Measurements from ENCODE around the gene CACFD1.
A peak's percentile ranks its signal among the peaks of the same experiment; 100 is the strongest.

Gene CACFD1

GRCh38 chr9:133463864-133464615 is 4.3 kb downstream of the CACFD1 start:
- DNase-seq = no peak

DNA sequence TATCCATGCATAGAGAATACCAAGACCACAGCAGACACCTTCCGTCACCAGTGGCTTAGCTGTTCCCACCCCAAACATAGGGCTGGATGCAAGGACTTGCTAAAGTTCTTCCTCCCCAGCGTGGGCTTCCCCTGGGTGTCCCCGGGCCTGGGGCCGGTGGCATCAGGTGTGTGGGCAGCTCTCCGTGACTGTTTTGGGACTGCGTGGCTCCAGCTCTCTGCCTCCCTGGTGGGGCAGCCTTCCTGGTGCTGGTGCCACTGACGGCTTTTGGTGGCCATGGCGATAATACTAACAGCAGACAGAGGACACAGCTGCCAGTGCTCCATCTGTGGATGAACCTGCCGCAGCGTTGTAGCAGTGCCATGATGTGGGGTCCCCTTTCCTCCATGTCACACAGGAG is 4.9 kb downstream of the CACFD1 start:
- DNase-seq = no peak

- DNase-seq = no peak
Measured at GRCh38 chr9:133465984-133466383, 6.2 kb downstream of the CACFD1 start.

DNA sequence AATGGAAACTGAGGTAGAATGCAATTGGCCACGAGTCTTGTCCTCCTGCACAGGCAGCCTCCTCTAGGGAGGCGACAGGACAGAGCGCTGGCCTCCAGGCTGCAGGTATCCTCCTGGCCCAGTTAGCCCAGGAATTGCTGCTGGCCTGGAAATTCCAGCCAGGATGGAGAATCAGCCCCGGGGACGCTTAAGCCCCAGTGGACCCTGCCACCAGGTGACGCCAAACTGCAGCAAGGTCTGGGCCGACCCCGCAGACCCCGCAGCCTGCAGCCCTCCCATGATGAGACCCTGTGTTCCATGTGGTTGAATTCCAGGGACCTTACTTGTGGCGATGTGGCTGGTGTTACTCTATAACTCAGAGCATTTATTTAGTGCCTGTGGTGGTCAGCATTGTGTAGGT is 7.3 kb downstream of the CACFD1 start:
- no peak for DNase-seq

- DNase-seq = no peak
Measured at GRCh38 chr9:133468374-133468773, 8.6 kb downstream of the CACFD1 start.

- no peak for DNase-seq
Measured at GRCh38 chr9:133468777-133469421, 9.1 kb downstream of the CACFD1 start.

GRCh38 chr9:133470427-133470924 is 10.7 kb downstream of the CACFD1 start:
- peak in 1 of 56 donors; percentile 24 for DNase-seq

DNA sequence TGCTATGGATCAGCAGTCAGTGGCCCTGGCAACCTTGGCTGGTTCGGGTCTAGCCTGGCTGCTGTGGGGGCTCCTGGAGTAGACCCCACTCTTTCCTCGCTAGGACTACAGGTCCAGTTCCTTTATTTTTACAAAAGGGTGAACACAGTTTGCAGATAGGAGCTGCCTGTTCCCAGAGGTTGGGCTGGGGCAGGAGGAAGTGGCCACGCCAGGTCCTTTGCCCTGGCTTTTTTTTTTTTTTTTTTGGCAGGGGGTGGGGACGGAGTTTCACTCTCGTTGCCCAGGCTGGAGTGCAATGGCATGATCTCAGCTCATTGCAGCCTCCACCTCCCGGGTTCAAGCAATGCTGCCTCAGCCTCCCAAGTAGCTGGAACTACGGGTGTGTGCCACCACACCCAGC is 11.2 kb downstream of the CACFD1 start:
- DNase-seq = no peak

- DNase-seq = no peak
Measured at GRCh38 chr9:133471551-133472276, 11.9 kb downstream of the CACFD1 start.

GRCh38 chr9:133472277-133472645 is 12.5 kb downstream of the CACFD1 start:
- no peak for DNase-seq

DNA sequence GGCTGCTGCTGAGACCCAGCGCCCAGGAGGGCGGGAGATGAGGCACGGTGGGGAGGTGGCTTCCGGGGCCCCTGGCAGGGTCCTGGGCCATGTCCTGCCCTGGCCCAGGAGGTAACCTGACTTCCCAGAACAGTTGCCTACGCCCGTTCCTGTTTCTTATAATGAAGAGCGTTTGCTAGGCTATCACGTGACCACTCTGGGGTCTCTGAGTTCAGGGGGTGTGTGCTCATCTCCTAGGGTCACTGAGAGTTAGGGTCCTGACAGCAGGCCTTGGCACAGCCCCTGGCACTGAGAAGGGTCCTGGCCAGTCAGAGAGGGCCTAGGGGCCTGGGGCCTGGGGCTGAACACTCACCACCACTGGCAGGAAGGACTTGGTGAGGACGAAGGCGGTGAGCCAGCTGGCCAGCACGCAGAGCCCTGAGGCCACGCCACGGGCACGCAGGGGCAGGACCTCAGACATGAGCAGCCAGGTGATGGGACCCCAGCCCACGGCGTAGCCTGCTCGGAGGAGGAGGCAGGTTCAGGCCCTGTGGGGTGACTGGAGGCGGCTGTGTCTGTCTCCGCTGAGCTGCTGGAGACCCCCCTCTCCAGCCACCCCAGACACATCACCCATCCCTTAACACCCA is 13.1 kb downstream of the CACFD1 start:
- no peak for DNase-seq

- DNase-seq = no peak
Measured at GRCh38 chr9:133473743-133474142, 14.0 kb downstream of the CACFD1 start.

- no peak for DNase-seq
Measured at GRCh38 chr9:133474215-133474614, 14.4 kb downstream of the CACFD1 start.

DNA sequence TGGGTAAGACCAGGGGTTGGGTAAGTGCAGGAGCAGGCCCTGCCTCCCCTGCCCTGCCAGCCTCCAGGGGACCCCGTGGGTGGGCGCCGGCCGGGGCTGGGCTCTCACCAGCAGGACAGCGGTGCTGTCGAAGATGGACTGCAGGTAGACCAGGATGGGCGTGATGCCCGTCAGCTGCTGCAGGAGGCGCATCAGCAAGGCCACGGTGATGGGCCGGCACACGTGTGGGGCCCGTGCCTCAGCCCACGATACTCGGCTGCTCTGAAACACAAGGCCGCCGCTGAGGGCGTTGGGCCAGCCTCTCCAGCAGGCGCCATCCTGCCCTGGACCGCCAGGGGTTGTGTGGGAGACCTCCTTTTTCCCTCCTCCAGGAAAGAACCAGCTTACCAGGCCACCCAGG is 15.1 kb downstream of the CACFD1 start:
- no peak for DNase-seq

DNA sequence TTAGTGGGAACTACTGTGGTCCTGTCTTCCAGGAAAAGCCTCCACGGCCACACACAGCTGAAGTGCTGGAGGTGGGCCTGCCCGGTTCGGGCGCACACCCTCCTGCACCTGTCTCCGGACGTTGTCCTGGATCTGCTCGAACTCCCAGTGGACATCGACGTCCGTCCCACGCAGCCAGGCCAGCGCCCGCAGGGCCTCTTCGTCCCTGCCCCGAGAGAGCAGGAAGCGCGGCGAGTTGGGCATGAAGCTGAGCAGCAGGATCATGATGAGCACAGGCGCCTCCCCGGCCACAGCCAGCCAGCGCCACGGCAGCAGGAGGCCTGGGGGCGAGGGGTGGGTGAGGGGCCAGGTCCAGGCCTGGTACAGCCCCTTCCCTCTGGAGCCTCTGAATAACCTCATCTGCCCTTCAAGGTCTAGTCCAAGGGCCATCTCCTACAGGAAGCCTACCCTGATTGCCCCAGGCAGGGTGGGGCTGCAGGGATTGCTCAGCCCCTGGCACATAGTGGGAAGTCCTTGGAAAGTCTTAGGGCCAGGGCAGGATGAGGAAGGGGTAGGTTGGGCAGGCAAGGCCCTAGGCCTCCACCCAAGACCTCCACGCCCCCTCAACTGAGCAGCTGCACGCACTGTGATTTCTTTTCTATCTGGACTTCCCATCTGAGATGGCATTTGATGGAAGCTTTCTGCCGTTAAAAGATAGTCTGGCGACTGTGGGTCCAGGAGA is 15.7 kb downstream of the CACFD1 start:
- no peak for DNase-seq

GRCh38 chr9:133476036-133476931 is 16.5 kb downstream of the CACFD1 start:
- DNase-seq = no peak

GRCh38 chr9:133476941-133477340 is 17.2 kb downstream of the CACFD1 start:
- no peak for DNase-seq

- no peak for DNase-seq
Measured at GRCh38 chr9:133477461-133477860, 17.7 kb downstream of the CACFD1 start.

DNA sequence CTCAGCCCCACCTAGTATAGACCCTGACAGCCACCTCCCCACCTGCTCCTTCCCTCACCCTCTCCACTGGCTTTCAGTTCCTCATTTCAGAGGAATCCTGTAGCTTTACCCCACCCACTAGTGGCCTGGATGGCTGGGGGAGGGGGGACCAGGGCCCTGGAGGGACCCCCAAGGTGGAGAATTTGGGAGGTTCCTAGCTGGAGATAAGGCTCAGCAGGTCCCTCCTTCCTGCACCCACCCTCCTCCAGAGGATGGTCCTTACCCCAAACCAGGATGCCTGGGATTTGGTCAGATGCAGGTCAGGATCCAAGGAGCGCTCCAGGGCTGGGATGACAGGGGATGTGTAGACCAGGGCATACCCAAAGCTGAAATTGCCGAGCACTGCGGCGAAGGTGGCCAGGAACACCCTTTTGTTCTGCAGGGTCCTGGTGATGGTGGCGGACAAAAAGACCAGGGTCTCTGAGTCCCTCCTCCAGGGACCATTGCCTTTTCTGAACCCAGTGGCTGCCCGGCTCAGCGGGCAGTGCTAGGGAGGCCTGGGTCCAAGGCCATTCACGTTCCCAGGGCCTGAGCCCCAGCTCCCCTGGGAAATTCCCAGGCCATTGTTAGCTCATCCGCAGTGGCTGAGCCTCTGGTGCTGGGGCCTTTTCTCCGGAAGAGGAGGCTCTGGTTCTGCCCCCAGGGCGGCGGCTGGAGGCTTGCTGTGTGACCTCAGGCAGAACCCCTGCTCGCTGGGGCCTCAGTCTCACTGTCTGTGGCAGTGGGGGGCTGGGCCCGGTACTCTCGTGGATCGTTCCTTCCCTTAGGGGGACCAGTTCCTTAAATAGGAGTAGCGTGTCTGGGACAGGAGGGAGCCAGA is 18.4 kb downstream of the CACFD1 start:
- peak in 2 of 56 donors; percentile 19 to 31 for DNase-seq
